NCI-H2029 treated with DMSO at 0.1 percent for 48 hours (cell line): ENCODE measurements around the gene PPP4R3A.
"Not testable (repeated sequence)": the region's sequence is repeated elsewhere in the genome, so short reads cannot be mapped to it uniquely, and the experiment has no call there.

ENCODE experiments used
- DNase-seq: peaks from one replicate; lab custom pipeline; 2025; lab: John Stamatoyannopoulos, UW

The PPP4R3A gene

DNA sequence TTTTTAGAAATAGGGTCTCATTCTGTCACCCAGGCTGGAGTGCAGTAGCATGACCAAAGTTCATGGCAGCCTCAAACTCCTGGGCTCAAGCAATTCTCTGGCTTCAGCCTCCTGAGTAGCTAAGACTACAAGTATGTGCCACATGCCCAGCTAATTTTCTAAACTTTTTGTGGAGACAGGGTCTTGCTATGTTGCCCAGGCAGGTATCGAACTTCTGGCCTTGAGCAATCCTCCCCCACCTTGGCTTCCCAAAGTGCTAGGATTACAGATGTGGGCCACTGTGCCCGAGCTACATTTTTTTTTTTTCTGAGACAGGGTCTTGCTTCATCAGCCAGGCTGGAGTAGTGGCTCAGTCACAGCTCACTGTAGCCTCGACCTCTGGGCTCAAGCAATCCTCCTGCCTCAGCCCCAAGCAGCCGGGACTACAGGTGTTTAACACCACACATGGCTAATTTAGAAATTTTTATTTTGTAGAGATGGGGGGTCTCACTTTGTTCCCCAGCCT lies 7.1 kb downstream of the PPP4R3A start:
- DNase-seq = no peak

DNA sequence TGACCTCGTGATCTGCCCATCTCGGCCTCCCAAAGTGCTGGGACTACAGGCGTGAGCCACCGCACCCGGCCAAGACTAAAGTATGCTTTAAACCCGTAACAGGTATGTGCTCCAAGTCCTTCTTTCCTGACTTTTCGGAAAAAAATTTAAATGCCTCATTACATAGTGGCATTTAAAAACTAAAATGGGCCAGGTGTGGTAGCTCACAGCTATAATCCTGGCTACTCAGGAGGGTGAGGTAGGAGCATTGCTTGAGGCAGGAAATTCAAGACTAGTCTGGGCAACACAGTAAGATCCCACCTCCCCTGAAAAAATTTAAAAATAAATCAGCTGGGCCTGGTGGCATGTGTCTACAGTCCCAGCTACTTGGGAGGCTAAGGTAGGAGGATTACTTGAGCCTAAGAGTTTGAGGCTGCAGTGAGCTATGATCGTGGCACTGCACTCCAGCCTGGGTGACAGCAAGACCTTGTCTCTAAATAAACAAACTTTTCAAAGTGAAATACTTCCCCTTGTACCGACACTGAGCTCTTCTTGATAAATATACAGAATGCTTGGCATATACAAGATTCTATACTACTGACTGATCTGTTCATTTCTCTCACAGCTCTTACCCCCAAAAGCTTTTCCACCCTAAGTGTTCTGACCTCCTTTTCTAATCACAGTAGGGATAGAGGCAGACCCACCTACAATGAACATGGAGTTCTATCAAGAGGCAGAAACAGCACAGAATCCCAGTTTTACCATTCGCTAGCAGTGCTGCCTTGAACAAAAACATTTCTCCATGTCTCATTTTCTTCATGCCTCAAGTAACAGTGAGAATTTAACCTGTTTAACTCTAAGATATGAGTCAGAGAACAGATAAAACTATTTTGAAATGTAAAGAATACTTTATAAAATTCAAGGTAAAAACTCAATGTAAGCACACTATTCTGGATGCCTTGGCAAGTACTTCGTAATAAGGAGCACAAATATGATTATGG lies 7.9 kb downstream of the PPP4R3A start:
- no peak for DNase-seq

DNA sequence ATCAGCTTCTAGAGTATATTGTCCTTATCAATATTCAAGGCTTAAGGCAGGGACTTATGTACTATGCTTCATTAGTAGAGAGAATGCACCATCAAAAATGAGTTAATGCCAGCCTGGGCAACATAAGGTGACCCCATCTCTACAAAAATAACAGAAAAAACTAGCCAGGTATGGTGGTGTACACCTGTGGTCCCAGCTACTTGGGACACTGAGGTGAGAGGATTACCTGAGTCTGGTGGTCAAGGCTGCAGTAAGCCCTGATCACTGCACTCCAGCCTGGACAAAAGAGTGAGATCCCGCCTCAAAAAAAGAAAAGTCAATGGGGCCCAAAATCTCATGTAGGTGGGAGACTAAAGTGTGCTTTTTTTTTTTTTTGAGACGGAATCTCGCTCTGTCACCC lies 8.8 kb downstream of the PPP4R3A start:
- no peak for DNase-seq

DNA sequence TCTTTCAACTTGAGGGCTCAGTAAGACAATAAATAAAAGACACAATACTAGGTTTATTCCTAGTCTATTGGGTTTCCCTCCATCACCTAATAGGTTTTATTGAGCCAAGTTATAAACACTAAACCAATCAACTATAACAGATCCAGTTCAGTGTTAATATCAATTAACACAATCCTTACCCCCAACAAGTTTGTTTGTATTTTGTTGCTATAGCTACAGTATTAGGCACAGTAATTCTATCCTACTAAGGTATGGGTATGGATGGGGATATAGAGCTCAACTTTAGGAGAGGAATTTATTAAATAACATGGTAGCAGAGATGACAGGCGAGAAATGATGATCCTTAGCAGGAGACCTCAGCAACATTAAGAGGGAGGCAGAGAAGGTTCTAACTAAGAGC lies 13.3 kb downstream of the PPP4R3A start:
- no peak for DNase-seq

DNA sequence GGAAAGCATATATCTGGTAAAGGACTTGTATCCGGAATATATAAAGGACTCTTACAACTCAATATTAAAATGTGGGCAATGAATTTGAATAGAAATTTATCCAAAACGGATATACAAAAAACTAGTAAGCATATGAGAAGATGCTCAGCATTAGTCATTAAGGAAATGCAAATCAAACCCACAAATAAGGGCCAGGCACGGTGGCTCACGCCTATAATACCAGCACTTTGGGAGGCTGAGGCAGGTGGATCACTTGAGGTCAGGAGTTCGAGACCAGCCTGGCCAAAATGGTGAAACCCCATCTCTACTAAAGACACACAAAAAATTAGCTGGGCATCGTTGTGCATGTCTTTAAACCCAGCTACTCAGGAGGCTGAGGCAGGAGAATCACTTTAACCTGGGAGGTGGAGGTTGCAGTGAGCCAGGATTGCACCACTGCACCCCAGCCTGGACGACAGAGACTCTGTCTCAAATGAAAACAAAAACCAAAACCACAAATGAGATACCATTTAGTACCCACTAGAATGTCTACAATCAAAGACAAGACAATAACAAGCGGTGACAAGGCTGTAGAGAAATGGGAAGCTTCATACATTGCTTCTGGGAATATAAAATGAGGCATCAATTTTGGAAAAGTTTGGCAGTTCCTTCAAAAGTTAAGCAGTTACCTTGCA lies 15.6 kb downstream of the PPP4R3A start:
- DNase-seq = not testable (repeated sequence)

DNA sequence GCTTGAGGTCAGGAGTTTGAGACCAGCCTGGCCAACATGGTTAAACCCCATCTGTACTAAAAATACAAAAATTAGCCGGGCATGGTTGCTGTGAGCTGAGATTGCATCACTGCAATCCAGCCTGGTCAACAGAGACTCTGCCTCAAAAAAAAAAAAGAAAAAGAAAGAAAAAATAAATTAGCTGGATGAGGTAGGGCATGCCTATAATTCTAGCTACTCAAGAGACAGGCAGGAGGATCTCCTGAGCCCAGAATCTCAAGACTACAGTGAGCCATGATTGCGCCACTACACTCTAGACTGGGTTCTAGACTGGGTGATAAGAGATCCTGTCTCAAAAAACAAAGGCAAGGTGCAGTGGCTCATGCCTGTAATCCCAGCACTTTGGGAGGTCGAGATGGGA lies 16.9 kb downstream of the PPP4R3A start:
- DNase-seq = no peak

DNA sequence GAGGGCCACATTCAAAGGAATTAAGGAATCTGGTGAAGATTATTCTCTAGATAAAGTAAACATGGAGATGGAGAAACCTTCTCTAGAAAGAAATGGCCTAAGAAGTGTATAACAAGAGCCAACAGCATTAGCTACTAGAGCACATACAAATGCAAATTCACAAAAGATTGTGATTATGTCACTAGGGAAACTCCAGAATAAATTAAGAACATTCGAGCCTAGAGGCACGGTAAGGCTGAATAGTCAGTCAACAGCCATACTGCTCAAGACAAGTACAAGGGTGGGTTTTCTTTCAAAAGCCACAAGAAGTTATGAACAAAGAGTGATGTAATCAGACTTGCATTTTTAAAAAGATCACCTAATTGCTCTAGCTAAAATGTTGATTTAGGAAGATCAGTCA lies 25.4 kb downstream of the PPP4R3A start:
- DNase-seq = no peak

DNA sequence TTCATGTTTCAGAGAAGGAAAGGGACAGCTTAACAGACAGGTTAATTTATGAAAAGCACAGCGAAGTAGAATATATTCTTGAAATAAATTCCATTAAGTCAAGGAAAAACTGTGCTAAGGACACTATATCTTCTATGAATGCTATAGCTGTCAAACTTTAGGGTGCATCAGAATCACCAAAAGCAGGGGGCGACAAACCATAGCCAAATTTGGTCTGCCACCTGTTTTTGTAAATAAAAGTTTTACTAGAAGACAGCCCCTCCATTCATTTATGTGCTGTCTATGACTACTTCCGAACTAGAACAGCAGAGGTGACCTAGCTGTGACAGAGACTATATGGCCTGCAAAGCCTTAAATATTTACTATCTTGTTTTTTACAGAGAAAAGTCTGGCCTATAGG lies 25.9 kb downstream of the PPP4R3A start:
- DNase-seq = no peak

DNA sequence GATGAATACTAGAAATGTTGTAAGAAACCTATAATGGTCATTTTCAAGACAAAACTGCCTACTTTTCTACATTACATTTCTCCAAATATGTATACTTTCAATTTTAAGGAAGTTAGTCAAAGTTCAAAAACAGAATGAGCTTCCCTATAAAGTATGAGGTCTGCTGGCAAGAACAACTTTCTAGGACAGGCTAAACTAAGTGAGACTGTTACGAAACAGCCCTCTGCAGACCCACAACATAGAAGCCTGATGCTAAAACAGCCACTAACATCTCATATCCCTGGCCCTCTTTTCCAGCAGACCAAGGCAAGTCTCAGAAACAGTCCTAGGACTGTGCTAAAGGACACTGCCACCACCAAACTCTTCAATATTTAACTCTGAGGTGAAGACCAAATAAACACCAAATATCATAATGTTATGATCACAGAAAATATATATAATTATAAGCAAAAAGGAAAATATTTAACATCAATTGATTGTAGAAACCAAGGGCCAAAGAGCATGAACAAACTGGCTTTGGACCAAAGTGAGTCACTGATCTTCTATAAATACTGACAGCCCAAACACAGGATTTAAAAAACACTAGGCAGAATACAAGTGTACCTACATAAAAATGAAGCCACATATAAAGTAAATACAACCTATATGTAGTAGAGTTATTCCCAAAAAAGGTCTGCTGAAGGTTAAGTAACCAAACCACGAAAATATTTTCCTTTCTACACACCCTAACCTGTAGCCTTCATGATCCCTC lies 27.7 kb downstream of the PPP4R3A start:
- no peak for DNase-seq

DNA sequence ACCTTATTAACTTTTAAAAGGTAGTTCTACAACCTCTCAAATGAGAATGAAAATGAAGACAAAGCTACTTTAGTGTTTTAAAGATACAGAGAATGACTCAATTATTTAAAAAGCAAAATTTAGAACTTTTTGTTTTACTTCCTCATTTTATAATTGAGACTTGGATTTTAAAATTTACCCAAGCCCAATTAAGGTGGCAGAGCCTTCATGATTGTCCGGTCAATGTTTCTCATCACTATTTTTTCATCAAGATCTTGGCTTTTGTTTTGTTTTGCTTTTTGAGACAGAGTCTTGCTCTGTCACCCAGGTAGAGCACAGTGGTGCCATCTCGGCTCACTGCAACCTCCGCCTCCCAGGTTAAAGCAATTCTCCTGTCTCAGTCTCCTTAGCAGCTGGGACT lies 32.7 kb downstream of the PPP4R3A start:
- no peak for DNase-seq

DNA sequence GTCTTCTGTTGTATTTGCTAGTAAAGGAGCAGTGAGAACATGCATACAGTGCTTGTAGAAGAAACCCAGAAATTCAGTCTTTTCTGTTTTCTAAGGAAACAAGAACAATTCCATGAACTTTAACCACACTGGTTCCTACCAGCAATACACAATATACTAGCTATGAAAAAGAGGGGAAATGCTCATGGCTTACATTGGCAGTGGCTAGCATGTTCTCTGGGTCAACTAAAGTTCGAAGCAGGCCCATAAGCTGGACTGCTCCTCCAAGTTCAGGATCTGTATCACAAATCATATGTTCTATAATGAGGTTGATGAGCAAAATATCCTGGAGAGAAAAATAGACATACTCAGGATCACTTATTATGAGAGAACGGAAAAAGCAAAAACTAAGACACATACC lies 37.1 kb downstream of the PPP4R3A start:
- DNase-seq = no peak

DNA sequence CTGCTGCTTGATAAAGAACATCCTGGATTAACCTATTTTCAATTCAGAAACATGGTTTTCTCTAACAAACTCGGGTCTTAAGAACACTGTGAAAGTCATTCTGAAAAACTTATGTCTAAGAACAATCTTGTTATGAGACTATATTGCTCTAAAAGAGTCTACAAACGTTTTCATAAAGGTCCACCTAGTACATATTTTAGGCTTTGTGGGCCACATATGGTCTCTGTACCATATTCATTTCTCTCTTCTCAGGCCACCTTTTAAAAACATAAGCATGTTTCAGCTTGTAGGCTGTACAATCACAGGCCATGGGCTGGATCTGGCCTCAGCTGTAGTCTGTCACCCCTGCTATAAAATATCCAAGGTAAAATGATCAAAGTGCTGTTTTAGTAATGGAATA lies 39.9 kb downstream of the PPP4R3A start:
- DNase-seq = no peak

DNA sequence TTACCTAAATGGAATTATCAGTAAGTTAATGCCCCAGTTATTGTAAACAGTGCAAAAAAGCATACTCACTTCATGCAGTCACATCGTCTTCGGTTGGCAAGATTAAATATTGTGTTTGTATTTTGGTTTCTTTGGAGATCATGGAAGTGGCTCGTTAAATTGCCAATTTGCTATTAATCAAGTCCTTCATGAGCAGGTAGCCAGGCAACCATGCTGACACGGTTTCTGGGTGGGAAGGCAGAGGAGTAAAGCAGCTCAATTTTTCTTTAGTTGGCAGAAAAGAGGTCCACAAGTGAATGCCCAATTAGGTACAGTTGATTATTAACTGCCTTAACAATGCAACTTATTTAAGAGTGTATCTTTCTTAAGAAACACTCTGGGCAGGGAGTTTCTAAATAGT lies 43.9 kb downstream of the PPP4R3A start:
- no peak for DNase-seq

DNA sequence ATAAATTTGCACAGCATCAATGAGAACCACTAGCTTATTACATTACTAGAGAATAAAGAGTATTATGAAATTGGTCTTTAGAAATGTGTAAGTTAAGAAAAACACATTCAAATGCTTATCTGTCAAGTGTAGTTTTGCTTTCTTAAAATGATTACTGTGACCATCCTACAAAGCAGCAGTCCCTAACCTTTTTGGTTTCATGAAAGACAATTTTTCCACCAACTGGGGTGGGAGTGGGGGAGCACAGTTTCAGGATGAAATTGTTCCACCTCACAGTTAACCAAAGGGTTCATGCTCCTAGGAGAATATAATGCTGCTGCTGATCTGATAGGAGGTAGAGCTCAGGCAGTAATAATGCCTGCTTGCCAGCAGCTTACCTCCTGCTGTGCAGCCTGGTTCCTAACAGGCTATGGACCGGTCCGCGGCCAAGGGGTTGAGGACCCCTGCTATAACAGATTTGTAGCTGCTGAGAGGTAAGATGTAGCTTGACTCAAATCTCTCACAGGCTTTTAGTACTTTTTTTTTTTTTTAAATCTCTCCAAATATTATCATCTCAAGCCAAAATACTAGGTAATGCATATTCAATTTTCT lies 45.4 kb downstream of the PPP4R3A start:
- no peak for DNase-seq

DNA sequence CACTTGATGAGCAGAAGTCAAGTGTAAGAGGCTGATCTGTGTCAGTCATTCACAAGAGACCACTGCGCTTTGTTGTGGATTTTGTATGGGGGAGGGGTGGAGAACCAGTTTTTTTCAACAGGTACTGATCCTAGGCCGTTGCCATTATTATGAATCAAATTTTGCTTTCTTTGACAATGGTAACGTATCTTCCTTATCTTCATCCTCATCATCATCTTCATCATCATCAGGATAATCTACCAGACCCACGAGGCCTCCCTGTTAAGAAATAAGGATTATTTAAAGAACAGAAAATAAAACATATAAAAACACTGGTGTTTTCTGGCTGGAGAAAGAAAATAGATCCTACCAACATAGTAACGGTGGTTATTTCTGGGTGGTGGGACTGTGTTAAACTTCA lies 51.5 kb downstream of the PPP4R3A start:
- DNase-seq = no peak

DNA sequence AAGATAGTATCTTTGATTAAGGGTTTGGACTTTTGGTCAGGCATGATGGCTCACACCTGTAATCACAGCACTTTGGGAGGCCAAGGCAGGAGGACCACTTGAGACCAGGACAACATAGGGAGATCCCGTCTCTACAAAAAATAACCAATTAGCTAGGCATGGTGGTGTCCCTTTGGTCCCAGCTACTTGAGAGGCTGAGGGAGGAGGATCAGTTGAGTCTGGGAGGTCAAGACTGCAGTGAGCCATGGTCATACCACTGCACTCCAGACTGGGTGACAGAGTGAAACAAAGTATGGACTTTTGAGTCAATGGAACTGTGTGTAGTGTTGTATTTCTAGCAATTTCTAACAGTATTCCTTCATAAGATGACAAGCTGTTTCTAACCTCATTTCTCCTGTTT lies 53.8 kb downstream of the PPP4R3A start:
- DNase-seq = no peak

DNA sequence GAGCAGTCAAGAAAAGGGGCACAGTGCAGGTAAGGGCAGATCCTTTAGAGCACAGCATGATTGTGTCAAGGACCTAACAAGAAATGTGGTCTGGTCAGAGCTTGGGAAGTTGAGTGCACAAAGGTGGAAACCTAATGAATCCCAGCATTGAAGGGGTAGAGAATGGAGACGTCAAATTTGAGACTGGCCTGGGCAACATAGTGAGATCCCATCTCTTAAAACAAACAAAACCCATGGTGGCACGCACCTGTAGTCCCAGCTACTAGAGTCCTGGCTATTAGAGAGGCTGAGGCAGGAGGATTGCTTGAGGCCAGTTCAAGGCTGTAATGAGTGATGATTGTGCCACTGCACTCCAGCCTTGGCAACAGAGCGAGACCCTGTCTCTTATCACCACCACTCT lies 55.5 kb downstream of the PPP4R3A start:
- DNase-seq = no peak

DNA sequence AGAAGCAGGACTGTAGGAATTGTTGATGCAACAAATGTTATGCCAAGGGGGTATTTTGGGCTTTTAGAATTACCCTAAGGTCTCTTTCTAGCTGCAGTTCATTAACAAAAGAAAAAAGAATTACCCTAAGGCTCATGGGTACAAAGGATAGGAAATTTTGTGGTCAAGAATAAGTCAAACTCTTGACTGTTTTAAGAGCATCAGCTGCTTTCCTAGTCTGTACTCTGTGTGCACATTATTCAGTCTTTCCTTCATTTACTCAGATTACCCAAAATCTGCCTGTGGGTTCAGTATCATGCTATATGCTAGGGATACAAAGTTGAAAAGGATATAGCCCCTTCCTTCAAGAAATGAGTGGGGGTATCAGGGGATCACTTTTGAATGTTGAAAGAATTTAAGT lies 56.0 kb downstream of the PPP4R3A start:
- no peak for DNase-seq

DNA sequence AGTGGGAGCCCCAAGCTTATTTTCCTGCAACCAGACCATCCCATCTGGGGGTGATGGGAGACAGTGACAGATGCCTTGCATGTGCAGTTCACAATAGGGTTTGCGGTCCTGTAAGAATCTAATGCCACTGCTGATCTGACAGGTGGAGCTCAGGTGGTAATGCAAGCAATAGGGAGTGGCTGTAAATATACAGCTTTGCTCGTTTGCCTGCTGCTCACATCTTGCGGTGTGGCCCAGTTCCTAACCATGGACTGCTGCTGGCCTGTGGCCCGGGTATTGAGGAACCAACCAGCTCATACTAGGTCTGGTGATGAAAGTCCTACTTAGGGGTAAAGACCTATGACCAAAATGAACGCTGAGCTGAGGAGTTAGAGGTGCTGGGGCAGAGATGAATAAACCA lies 56.4 kb downstream of the PPP4R3A start:
- no peak for DNase-seq

DNA sequence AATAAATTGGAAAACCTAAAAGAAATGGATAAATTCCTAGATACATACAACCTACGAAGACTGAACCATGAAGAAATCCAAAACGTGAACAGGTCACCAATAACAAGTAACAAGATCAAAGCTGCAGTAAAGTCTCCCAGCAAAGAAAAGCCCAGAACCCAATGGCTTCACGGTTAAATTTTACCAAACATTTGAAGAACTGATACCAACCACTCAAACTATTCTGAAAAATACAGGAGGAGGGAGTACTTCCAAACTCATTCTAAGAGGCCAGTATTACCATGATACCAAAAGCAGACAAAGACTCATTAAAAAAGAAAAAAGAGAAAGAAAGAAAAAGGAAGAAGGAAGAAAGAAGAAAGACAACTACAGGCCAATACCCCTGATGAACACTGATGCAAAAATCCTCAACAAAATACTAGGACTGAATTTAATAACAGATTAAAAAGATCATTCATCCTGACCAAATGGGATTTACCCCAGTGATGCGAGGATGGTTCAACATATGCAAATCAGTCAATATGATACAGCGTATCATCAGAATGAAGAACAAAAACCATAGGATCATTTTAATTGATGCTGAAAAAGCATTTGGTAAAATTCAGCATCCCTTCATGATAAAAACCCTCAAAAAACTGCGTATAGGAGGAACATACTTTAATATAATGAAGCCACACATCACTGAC lies 65.6 kb downstream of the PPP4R3A start:
- DNase-seq = no peak

DNA sequence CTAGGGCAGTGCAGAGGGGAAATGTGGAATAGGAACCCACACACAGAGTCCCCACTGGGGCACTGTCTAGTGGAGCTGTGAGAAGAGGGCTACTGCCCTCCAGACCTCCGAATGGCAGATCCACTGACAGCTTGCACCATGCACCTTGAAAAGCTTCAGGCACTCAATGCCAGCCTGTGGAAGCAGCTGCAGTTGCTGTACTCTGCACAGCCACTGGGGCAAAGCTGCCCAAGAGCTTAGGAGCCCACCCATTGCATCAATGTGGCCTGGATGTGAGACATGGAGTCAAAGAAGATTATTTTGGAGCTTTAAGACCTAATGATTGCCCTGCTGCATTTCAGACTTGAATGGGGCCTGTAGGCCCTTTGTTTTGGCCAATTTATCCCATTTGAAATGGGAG lies 70.8 kb downstream of the PPP4R3A start:
- DNase-seq = no peak

DNA sequence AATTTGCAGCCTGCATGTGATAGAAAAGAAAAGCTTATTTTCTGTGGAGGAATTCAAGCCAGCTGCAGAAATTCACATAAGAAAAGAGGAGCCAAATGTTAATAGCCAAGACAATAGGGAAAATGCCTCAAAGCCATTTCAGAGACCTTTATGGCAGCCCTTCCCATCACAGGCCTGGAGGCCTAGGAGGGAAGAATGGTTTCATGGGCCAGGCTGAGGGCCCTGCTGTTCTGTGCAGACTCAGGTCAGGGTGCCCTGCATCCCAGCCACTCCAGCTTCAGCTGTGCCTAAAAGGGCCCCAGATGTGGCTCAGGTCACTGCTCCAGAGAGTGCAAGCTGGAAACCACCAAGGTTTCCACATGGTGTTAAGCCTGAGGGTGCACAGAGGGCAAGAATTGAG lies 71.3 kb downstream of the PPP4R3A start:
- no peak for DNase-seq
